Measurements from ENCODE around the gene CFAP100. TPM values are rescaled to one million over a fixed set of nuclear protein-coding genes. Genes with fewer than 3 reads are reported as not detected.

CFAP100 gene
- total and polyA plus RNA-seq, 10 of the 15 experiments (the other 5 are each of a cell fraction or from before 2014, with no cell fraction given), result 0.04 to 0.27 TPM; not detected in 8

- Histone ChIP-seq H3K36me3 (ENCODE audit: control insufficient read depth in 2 of 2, insufficient read depth in 2 of 2, low read length in 1 of 2) (no peaks in the 10 kb centered on the region), H3K27me3 (replicated peaks in 1 of 2; ENCODE audit: control insufficient read depth in 2 of 2, insufficient read depth in 2 of 2, low read length in 1 of 2) (no peaks in the 10 kb centered on the region), H3K79me2 (ENCODE audit: control insufficient read depth, insufficient read depth, low read length) (no peaks in the 10 kb centered on the region), H3K4me1 (ENCODE audit: control insufficient read depth, insufficient read depth, low read length) (no peaks in the 10 kb centered on the region), H2AFZ (ENCODE audit: control insufficient read depth, low read depth, low read length) (no peak overlapping the region), H3K9ac (ENCODE audit: control insufficient read depth, insufficient read depth, low read length) (no peak overlapping the region), H3K4me2 (ENCODE audit: control insufficient read depth, insufficient read depth) (no peak overlapping the region), H3K27ac (ENCODE audit: control insufficient read depth, insufficient read depth) (no peak overlapping the region), H3K4me3 (no peak overlapping the region), H3K9me3 (replicated peaks; ENCODE audit: control insufficient read depth, insufficient read depth, low read length) (no peaks in the 10 kb centered on the region), H4K20me1 (ENCODE audit: control insufficient read depth, insufficient read depth) (no peaks in the 10 kb centered on the region)
- intact Hi-C loops (cut with micrococcal nuclease; ENCODE audit: unreplicated experiment) (no loop called here), in situ Hi-C loops (cut with MboI) (no loop called here)
- BruUV-seq (replicated peaks), result no TSS peak
- no peak for TF ChIP-seq KAT2A (conservative IDR thresholded peaks at IDR 0.05; ENCODE audit: control insufficient read depth, low read depth, low read length)
- no peak for TF ChIP-seq IRF4 (IDR thresholded peaks at IDR 0.05; ENCODE audit: low read depth, low read length)
- DNase-seq (ENCODE audit: low read depth, low spot score) (no peak), FAIRE-seq (no peak), ATAC-seq (no peak)
- ChIA-PET POLR2A (no interaction called here), CTCF (no interaction called here), RAD21 (ENCODE audit: unreplicated experiment) (no interaction called here), SMC1A (ENCODE audit: uncharacterized antibody, unreplicated experiment) (no interaction called here)
- WGBS (ENCODE audit: insufficient coverage, insufficient replicate concordance, low lambda C conversion rate, missing lambda C conversion rate), result 30% methylated on average over 13 of the region's 15 CpGs
Observed at GRCh38 chr3:126482503-126483255, 88.0 kb downstream of the CFAP100 start.

GRCh38 chr3:126483321-126483761 is 88.6 kb downstream of the CFAP100 start:
- H3K4me1 ChIP-seq (ENCODE audit: control insufficient read depth, insufficient read depth, low read length), result no peaks in the 10 kb centered on the region
- no peaks in the 10 kb centered on the region for H3K9me3 ChIP-seq (replicated peaks; ENCODE audit: control insufficient read depth, insufficient read depth, low read length)
- H3K4me3 ChIP-seq, result no peak overlapping the region
- in situ Hi-C loops (cut with MboI) (no loop called here), intact Hi-C loops (cut with micrococcal nuclease; ENCODE audit: unreplicated experiment) (no loop called here)
- POLR2A ChIA-PET, result no interaction called here
- no peaks in the 10 kb centered on the region for H3K27me3 ChIP-seq (replicated peaks in 1 of 2; ENCODE audit: control insufficient read depth in 2 of 2, insufficient read depth in 2 of 2, low read length in 1 of 2)
- no peak overlapping the region for H3K9ac ChIP-seq (ENCODE audit: control insufficient read depth, insufficient read depth, low read length)
- no peak overlapping the region for H2AFZ ChIP-seq (ENCODE audit: control insufficient read depth, low read depth, low read length)
- RAD21 ChIA-PET (ENCODE audit: unreplicated experiment), result no interaction called here
- H3K79me2 ChIP-seq (ENCODE audit: control insufficient read depth, insufficient read depth, low read length), result no peaks in the 10 kb centered on the region
- no peak for DNase-seq (ENCODE audit: low read depth, low spot score)
- BruUV-seq (replicated peaks), result no TSS peak
- no peak for FAIRE-seq
- SMC1A ChIA-PET (ENCODE audit: uncharacterized antibody, unreplicated experiment), result no interaction called here
- H3K36me3 ChIP-seq (ENCODE audit: control insufficient read depth in 2 of 2, insufficient read depth in 2 of 2, low read length in 1 of 2), result no peaks in the 10 kb centered on the region
- WGBS (ENCODE audit: insufficient coverage, insufficient replicate concordance, low lambda C conversion rate, missing lambda C conversion rate), result 32% methylated on average over 14 of the region's 14 CpGs
- H3K27ac ChIP-seq (ENCODE audit: control insufficient read depth, insufficient read depth), result no peak overlapping the region
- no peak for ATAC-seq
- H4K20me1 ChIP-seq (ENCODE audit: control insufficient read depth, insufficient read depth), result no peaks in the 10 kb centered on the region
- H3K4me2 ChIP-seq (ENCODE audit: control insufficient read depth, insufficient read depth), result no peak overlapping the region
- CTCF ChIA-PET, result no interaction called here
- TF ChIP-seq NKRF (conservative IDR thresholded peaks at IDR 0.05), result no peak
- TF ChIP-seq TBL1XR1 (IDR thresholded peaks at IDR 0.05; ENCODE audit: low read depth, low read length), result no peak
- no peak for TF ChIP-seq IRF5 (IDR thresholded peaks at IDR 0.05; ENCODE audit: borderline replicate concordance)
- no peak for TF ChIP-seq SKIL (IDR thresholded peaks at IDR 0.05; ENCODE audit: low read depth, poor library complexity, severe bottlenecking)
- no peak for TF ChIP-seq HDAC6 (IDR thresholded peaks at IDR 0.05; ENCODE audit: unreplicated experiment)
- TF ChIP-seq EP300 (IDR thresholded peaks at IDR 0.05; ENCODE audit: borderline replicate concordance in 1 of 2, control insufficient read depth in 1 of 2, low read depth in 2 of 2, low read length in 2 of 2), result no peak
- TF ChIP-seq SP1 (IDR thresholded peaks at IDR 0.05; ENCODE audit: low read depth, low read length), result no peak

Measured in GM12878 (cell line).